Measurements from ENCODE around the gene SLC51A. TPM values are rescaled to one million over a fixed set of nuclear protein-coding genes. Genes with fewer than 3 reads are reported as not detected.
"Not testable (repeated sequence)": the region's sequence is repeated elsewhere in the genome, so short reads cannot be mapped to it uniquely, and the experiment has no call there.

The SLC51A gene
- not detected in 2 replicates for total RNA-seq (2014; rRNA removed; shearing (Covaris generic))

GRCh38 chr3:196216089-196216564 is at the start of gene SLC51A:
Gene SLC51A, plus strand, starts transcription at chr3:196216534. Its CDS starts 179 bp downstream, at chr3:196216713.
- no peak for DNase-seq (ENCODE audit: low read depth in 1 of 2, low spot score in 2 of 2)
- Histone ChIP-seq H3K27me3 (replicated peaks) (no peaks in the 10 kb centered on the region), H3K9me3 (replicated peaks) (no peaks in the 10 kb centered on the region), H3K27ac (no peak within 1 kb of the TSS), H3K36me3 (no peaks in the 10 kb centered on the region), H3K4me3 (no peak within 1 kb of the TSS), H3K4me1 (replicated peaks) (peaks cover 9% of the 10 kb centered on the region)

- Histone ChIP-seq H3K4me3 (no peak overlapping the region), H3K9me3 (replicated peaks) (no peaks in the 10 kb centered on the region), H3K27me3 (replicated peaks) (no peaks in the 10 kb centered on the region), H3K4me1 (replicated peaks) (no peaks in the 10 kb centered on the region), H3K27ac (no peak overlapping the region), H3K36me3 (no peaks in the 10 kb centered on the region)
- no peak for DNase-seq (ENCODE audit: low read depth in 1 of 2, low spot score in 2 of 2)
Measured at GRCh38 chr3:196166741-196167140, 49.6 kb upstream of the SLC51A start.

GRCh38 chr3:196168808-196169391 is 47.4 kb upstream of the SLC51A start:
- H3K27me3 ChIP-seq (replicated peaks), result no peaks in the 10 kb centered on the region
- no peaks in the 10 kb centered on the region for H3K4me1 ChIP-seq (replicated peaks)
- H3K4me3 ChIP-seq, result no peak overlapping the region
- H3K36me3 ChIP-seq, result no peaks in the 10 kb centered on the region
- H3K9me3 ChIP-seq (replicated peaks), result no peaks in the 10 kb centered on the region
- DNase-seq (ENCODE audit: low read depth in 1 of 2, low spot score in 2 of 2), result no peak
- no peak overlapping the region for H3K27ac ChIP-seq

GRCh38 chr3:196169836-196170240 is 46.5 kb upstream of the SLC51A start:
- Histone ChIP-seq H3K36me3 (no peaks in the 10 kb centered on the region), H3K9me3 (replicated peaks) (no peaks in the 10 kb centered on the region), H3K27me3 (replicated peaks) (no peaks in the 10 kb centered on the region), H3K4me1 (replicated peaks) (no peaks in the 10 kb centered on the region), H3K4me3 (no peak overlapping the region), H3K27ac (no peak overlapping the region)
- DNase-seq (ENCODE audit: low read depth in 1 of 2, low spot score in 2 of 2), result no peak

- not testable (repeated sequence) for H3K36me3 ChIP-seq; H3K27me3 ChIP-seq (replicated peaks); H3K27ac ChIP-seq; DNase-seq (ENCODE audit: low read depth in 1 of 2, low spot score in 2 of 2); H3K4me3 ChIP-seq; H3K9me3 ChIP-seq (replicated peaks); H3K4me1 ChIP-seq (replicated peaks)
Measured at GRCh38 chr3:196170296-196170695, 46.0 kb upstream of the SLC51A start.

- Histone ChIP-seq H3K9me3 (replicated peaks) (no peaks in the 10 kb centered on the region), H3K27ac (no peak overlapping the region)
Measured at GRCh38 chr3:196174652-196175051, 41.7 kb upstream of the SLC51A start.

GRCh38 chr3:196175116-196175625 is 41.2 kb upstream of the SLC51A start:
- no peaks in the 10 kb centered on the region for H3K36me3 ChIP-seq
- H3K27ac ChIP-seq, result no peak overlapping the region
- no peak overlapping the region for H3K4me3 ChIP-seq
- H3K9me3 ChIP-seq (replicated peaks), result no peaks in the 10 kb centered on the region
- 0 out of 2 replicates have a peak, but pooled peaks cover 5% of the 10 kb centered on the region for H3K27me3 ChIP-seq (replicated peaks)
- H3K4me1 ChIP-seq (replicated peaks), result no peaks in the 10 kb centered on the region
- DNase-seq (ENCODE audit: low read depth in 1 of 2, low spot score in 2 of 2), result no peak

More at GRCh38 chr3:196174652-196175051, 41.7 kb upstream of the SLC51A start:
- no peaks in the 10 kb centered on the region for H3K4me1 ChIP-seq (replicated peaks)
- no peak overlapping the region for H3K4me3 ChIP-seq
- no peak for DNase-seq (ENCODE audit: low read depth in 1 of 2, low spot score in 2 of 2)
- no peaks in the 10 kb centered on the region for H3K36me3 ChIP-seq
- H3K27me3 ChIP-seq (replicated peaks), result 0 out of 2 replicates have a peak, but pooled peaks cover 5% of the 10 kb centered on the region

GRCh38 chr3:196175722-196176121 is 40.6 kb upstream of the SLC51A start:
- Histone ChIP-seq H3K36me3 (no peaks in the 10 kb centered on the region), H3K4me3 (no peak overlapping the region), H3K4me1 (replicated peaks) (no peaks in the 10 kb centered on the region), H3K27ac (no peak overlapping the region), H3K9me3 (replicated peaks) (no peaks in the 10 kb centered on the region), H3K27me3 (replicated peaks) (0 out of 2 replicates have a peak, but pooled peaks cover 5% of the 10 kb centered on the region)
- no peak for DNase-seq (ENCODE audit: low read depth in 1 of 2, low spot score in 2 of 2)

GRCh38 chr3:196177567-196177966 is 38.8 kb upstream of the SLC51A start:
- Histone ChIP-seq H3K27me3 (replicated peaks) (0 out of 2 replicates have a peak, but pooled peaks cover 5% of the 10 kb centered on the region), H3K36me3 (no peaks in the 10 kb centered on the region), H3K9me3 (replicated peaks) (no peaks in the 10 kb centered on the region), H3K4me1 (replicated peaks) (no peaks in the 10 kb centered on the region), H3K4me3 (no peak overlapping the region), H3K27ac (no peak overlapping the region)
- no peak for DNase-seq (ENCODE audit: low read depth in 1 of 2, low spot score in 2 of 2)

- Histone ChIP-seq H3K4me3 (no peak overlapping the region), H3K27me3 (replicated peaks) (0 out of 2 replicates have a peak, but pooled peaks cover 5% of the 10 kb centered on the region), H3K27ac (no peak overlapping the region), H3K9me3 (replicated peaks) (no peaks in the 10 kb centered on the region), H3K36me3 (no peaks in the 10 kb centered on the region), H3K4me1 (replicated peaks) (no peaks in the 10 kb centered on the region)
- DNase-seq (ENCODE audit: low read depth in 1 of 2, low spot score in 2 of 2), result no peak
Measured at GRCh38 chr3:196177967-196178366, 38.4 kb upstream of the SLC51A start.

- Histone ChIP-seq H3K27ac (no peak overlapping the region), H3K4me1 (replicated peaks) (no peaks in the 10 kb centered on the region), H3K9me3 (replicated peaks) (no peaks in the 10 kb centered on the region), H3K4me3 (no peak overlapping the region), H3K27me3 (replicated peaks) (0 out of 2 replicates have a peak, but pooled peaks cover 5% of the 10 kb centered on the region), H3K36me3 (no peaks in the 10 kb centered on the region)
- no peak for DNase-seq (ENCODE audit: low read depth in 1 of 2, low spot score in 2 of 2)
Measured at GRCh38 chr3:196178993-196179379, 37.3 kb upstream of the SLC51A start.

- no peaks in the 10 kb centered on the region for H3K4me1 ChIP-seq (replicated peaks)
- no peaks in the 10 kb centered on the region for H3K36me3 ChIP-seq
- no peak for DNase-seq (ENCODE audit: low read depth in 1 of 2, low spot score in 2 of 2)
- H3K9me3 ChIP-seq (replicated peaks), result no peaks in the 10 kb centered on the region
- no peak overlapping the region for H3K4me3 ChIP-seq
- no peak overlapping the region for H3K27ac ChIP-seq
- H3K27me3 ChIP-seq (replicated peaks), result 0 out of 2 replicates have a peak, but pooled peaks cover 5% of the 10 kb centered on the region
Measured at GRCh38 chr3:196179380-196180308, 36.7 kb upstream of the SLC51A start.

- no peak for DNase-seq (ENCODE audit: low read depth in 1 of 2, low spot score in 2 of 2)
Measured at GRCh38 chr3:196180346-196180745, 36.0 kb upstream of the SLC51A start.

GRCh38 chr3:196181127-196181546 is 35.2 kb upstream of the SLC51A start:
- Histone ChIP-seq H3K4me1 (replicated peaks) (no peaks in the 10 kb centered on the region), H3K9me3 (replicated peaks) (no peaks in the 10 kb centered on the region), H3K27ac (no peak overlapping the region), H3K27me3 (replicated peaks) (0 out of 2 replicates have a peak, but pooled peaks cover 5% of the 10 kb centered on the region), H3K36me3 (no peaks in the 10 kb centered on the region), H3K4me3 (no peak overlapping the region)
- no peak for DNase-seq (ENCODE audit: low read depth in 1 of 2, low spot score in 2 of 2)

More at GRCh38 chr3:196180346-196180745, 36.0 kb upstream of the SLC51A start:
- Histone ChIP-seq H3K27me3 (replicated peaks) (0 out of 2 replicates have a peak, but pooled peaks cover 5% of the 10 kb centered on the region), H3K9me3 (replicated peaks) (no peaks in the 10 kb centered on the region), H3K4me1 (replicated peaks) (no peaks in the 10 kb centered on the region), H3K36me3 (no peaks in the 10 kb centered on the region), H3K4me3 (no peak overlapping the region), H3K27ac (no peak overlapping the region)

Measured in SJSA1 (cell line).